ENCODE results near the gene SMOC2.

GRCh38 chr6:168577496-168577895 is 136.5 kb downstream of the SMOC2 start:
- TF ChIP-seq CTCF (IDR thresholded peaks at IDR 0.05; ENCODE audit: poor library complexity) (no peak), EZH2 (IDR thresholded peaks at IDR 0.05; ENCODE audit: borderline replicate concordance) (no peak)
